ENCODE data around the gene ANO1.

The ANO1 gene

DNA sequence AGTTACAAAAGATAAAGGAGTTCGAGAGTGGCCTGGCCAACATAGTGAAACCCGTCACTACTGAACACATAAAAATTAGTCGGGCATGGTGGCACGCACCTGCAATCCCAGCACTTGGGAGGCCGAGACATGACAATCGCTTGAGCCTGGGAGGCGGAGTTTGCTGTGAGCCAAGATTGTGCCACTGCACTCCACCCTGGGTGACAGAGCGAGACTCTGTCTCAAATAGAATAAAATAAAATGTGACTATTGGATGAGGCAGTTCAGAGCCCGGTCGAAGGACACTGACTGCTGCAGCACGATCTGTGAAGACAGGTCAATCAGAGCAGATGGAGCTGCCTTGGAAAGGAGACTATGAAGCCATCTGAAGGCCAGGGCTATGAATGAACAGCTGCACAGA is 37.7 kb upstream of the ANO1 start:
- no peak overlapping the region for H3K27ac ChIP-seq (ENCODE audit: low read depth, low read length)
- H3K4me1 ChIP-seq (ENCODE audit: control insufficient read depth in 1 of 2, insufficient read depth in 2 of 2, low read length in 2 of 2) = no peaks in the 10 kb centered on the region
- H2BK120ac ChIP-seq (ENCODE audit: insufficient read depth, low read length, poor library complexity) = no peak overlapping the region
- no peak overlapping the region for H4K8ac ChIP-seq (ENCODE audit: low read depth, low read length)
- no peak overlapping the region for H3K4me3 ChIP-seq (ENCODE audit: low read depth, low read length)
- H3K14ac ChIP-seq (ENCODE audit: low read length) = no peak overlapping the region
- no peak for DNase-seq
- H3K79me2 ChIP-seq (ENCODE audit: control insufficient read depth, insufficient read depth, low read length, poor library complexity) = no peaks in the 10 kb centered on the region
- no peak overlapping the region for H2AK5ac ChIP-seq (ENCODE audit: low read length)
- H3K27me3 ChIP-seq (ENCODE audit: insufficient read depth, low read length) = no peaks in the 10 kb centered on the region
- H3K23ac ChIP-seq (ENCODE audit: low read length) = no peak overlapping the region
- H3K9ac ChIP-seq (ENCODE audit: low read length) = no peak overlapping the region
- H2AFZ ChIP-seq (ENCODE audit: insufficient read depth, low read length, poor library complexity) = no peak overlapping the region
- H2BK12ac ChIP-seq (ENCODE audit: low read length) = no peak overlapping the region
- no peak overlapping the region for H4K12ac ChIP-seq (ENCODE audit: low read depth, low read length)
- H3K79me1 ChIP-seq (ENCODE audit: low read length) = no peaks in the 10 kb centered on the region
- H4K91ac ChIP-seq (ENCODE audit: low read depth, low read length) = no peak overlapping the region
- H3K36me3 ChIP-seq (ENCODE audit: control insufficient read depth in 1 of 2, insufficient read depth in 2 of 2, low read length in 2 of 2) = no peaks in the 10 kb centered on the region
- no peak overlapping the region for H3K4me2 ChIP-seq (ENCODE audit: low read length)
- peaks cover 18% of the 10 kb centered on the region for H3K9me3 ChIP-seq (ENCODE audit: insufficient read depth, low read depth, low read length)
- WGBS (ENCODE audit: extremely low coverage, insufficient coverage, insufficient read length) = no CpG with 5 or more reads among the region's 11 CpGs
- no peak overlapping the region for H2BK5ac ChIP-seq (ENCODE audit: low read depth, low read length, poor library complexity)
- H3K18ac ChIP-seq (ENCODE audit: low read length) = no peak overlapping the region
- no peak overlapping the region for H3K4ac ChIP-seq (ENCODE audit: low read depth, low read length)

GRCh38 chr11:70040869-70041501 is 37.1 kb upstream of the ANO1 start:
- no peak overlapping the region for H2AK5ac ChIP-seq (ENCODE audit: low read length)
- no peak overlapping the region for H4K12ac ChIP-seq (ENCODE audit: low read depth, low read length)
- no peak overlapping the region for H3K4me3 ChIP-seq (ENCODE audit: low read depth, low read length)
- no peak overlapping the region for H4K91ac ChIP-seq (ENCODE audit: low read depth, low read length)
- no peak overlapping the region for H3K4me2 ChIP-seq (ENCODE audit: low read length)
- no peak overlapping the region for H2AFZ ChIP-seq (ENCODE audit: insufficient read depth, low read length, poor library complexity)
- H3K23ac ChIP-seq (ENCODE audit: low read length) = no peak overlapping the region
- no peak overlapping the region for H3K14ac ChIP-seq (ENCODE audit: low read length)
- no peak for DNase-seq
- H3K4me1 ChIP-seq (ENCODE audit: control insufficient read depth in 1 of 2, insufficient read depth in 2 of 2, low read length in 2 of 2) = no peaks in the 10 kb centered on the region
- H3K9ac ChIP-seq (ENCODE audit: low read length) = no peak overlapping the region
- H3K4ac ChIP-seq (ENCODE audit: low read depth, low read length) = no peak overlapping the region
- H2BK12ac ChIP-seq (ENCODE audit: low read length) = no peak overlapping the region
- no peaks in the 10 kb centered on the region for H3K79me2 ChIP-seq (ENCODE audit: control insufficient read depth, insufficient read depth, low read length, poor library complexity)
- no peak overlapping the region for H3K18ac ChIP-seq (ENCODE audit: low read length)
- no CpG with 5 or more reads among the region's 4 CpGs for WGBS (ENCODE audit: extremely low coverage, insufficient coverage, insufficient read length)
- no peak overlapping the region for H3K27ac ChIP-seq (ENCODE audit: low read depth, low read length)
- peaks cover 17% of the 10 kb centered on the region for H3K9me3 ChIP-seq (ENCODE audit: insufficient read depth, low read depth, low read length)
- H3K27me3 ChIP-seq (ENCODE audit: insufficient read depth, low read length) = no peaks in the 10 kb centered on the region
- H2BK5ac ChIP-seq (ENCODE audit: low read depth, low read length, poor library complexity) = no peak overlapping the region
- no peak overlapping the region for H2BK120ac ChIP-seq (ENCODE audit: insufficient read depth, low read length, poor library complexity)
- no peaks in the 10 kb centered on the region for H3K79me1 ChIP-seq (ENCODE audit: low read length)
- no peaks in the 10 kb centered on the region for H3K36me3 ChIP-seq (ENCODE audit: control insufficient read depth in 1 of 2, insufficient read depth in 2 of 2, low read length in 2 of 2)
- no peak overlapping the region for H4K8ac ChIP-seq (ENCODE audit: low read depth, low read length)

DNA sequence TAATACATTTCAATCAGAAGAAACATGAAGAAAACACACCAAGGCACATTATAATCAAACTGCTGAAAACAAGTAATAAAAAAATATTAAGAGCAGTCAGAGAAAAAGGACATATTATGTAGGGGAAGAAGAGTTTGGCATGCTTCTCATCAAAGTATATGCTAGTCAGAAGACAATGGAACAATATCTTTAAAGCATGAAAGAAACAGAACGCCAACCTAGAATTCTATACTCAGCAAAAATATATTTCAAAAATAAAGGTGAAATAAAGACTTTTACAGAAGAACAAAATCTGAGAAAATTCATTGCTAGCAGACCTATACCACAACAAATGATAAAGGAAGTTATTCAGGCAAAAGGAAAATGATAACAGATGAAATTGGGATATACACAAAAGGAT is 34.6 kb upstream of the ANO1 start:
- no peak overlapping the region for H3K18ac ChIP-seq (ENCODE audit: low read length)
- no peaks in the 10 kb centered on the region for H3K4me1 ChIP-seq (ENCODE audit: control insufficient read depth in 1 of 2, insufficient read depth in 2 of 2, low read length in 2 of 2)
- H3K9me3 ChIP-seq (ENCODE audit: insufficient read depth, low read depth, low read length) = peaks cover 5% of the 10 kb centered on the region
- no peaks in the 10 kb centered on the region for H3K27me3 ChIP-seq (ENCODE audit: insufficient read depth, low read length)
- H3K14ac ChIP-seq (ENCODE audit: low read length) = no peak overlapping the region
- H3K36me3 ChIP-seq (ENCODE audit: control insufficient read depth in 1 of 2, insufficient read depth in 2 of 2, low read length in 2 of 2) = no peaks in the 10 kb centered on the region
- no peak overlapping the region for H3K4ac ChIP-seq (ENCODE audit: low read depth, low read length)
- H3K79me1 ChIP-seq (ENCODE audit: low read length) = no peaks in the 10 kb centered on the region
- H2BK120ac ChIP-seq (ENCODE audit: insufficient read depth, low read length, poor library complexity) = no peak overlapping the region
- WGBS (ENCODE audit: extremely low coverage, insufficient coverage, insufficient read length) = no CpG with 5 or more reads among the region's 1 CpG
- H3K27ac ChIP-seq (ENCODE audit: low read depth, low read length) = no peak overlapping the region
- no peak overlapping the region for H4K12ac ChIP-seq (ENCODE audit: low read depth, low read length)
- no peaks in the 10 kb centered on the region for H3K79me2 ChIP-seq (ENCODE audit: control insufficient read depth, insufficient read depth, low read length, poor library complexity)
- H2BK12ac ChIP-seq (ENCODE audit: low read length) = no peak overlapping the region
- H3K23ac ChIP-seq (ENCODE audit: low read length) = no peak overlapping the region
- H2AFZ ChIP-seq (ENCODE audit: insufficient read depth, low read length, poor library complexity) = no peak overlapping the region
- H2AK5ac ChIP-seq (ENCODE audit: low read length) = no peak overlapping the region
- DNase-seq = no peak
- H3K9ac ChIP-seq (ENCODE audit: low read length) = no peak overlapping the region
- H4K8ac ChIP-seq (ENCODE audit: low read depth, low read length) = no peak overlapping the region
- H2BK5ac ChIP-seq (ENCODE audit: low read depth, low read length, poor library complexity) = no peak overlapping the region
- no peak overlapping the region for H3K4me3 ChIP-seq (ENCODE audit: low read depth, low read length)
- H3K4me2 ChIP-seq (ENCODE audit: low read length) = no peak overlapping the region
- no peak overlapping the region for H4K91ac ChIP-seq (ENCODE audit: low read depth, low read length)

- Histone ChIP-seq H3K36me3 (ENCODE audit: control insufficient read depth in 1 of 2, insufficient read depth in 2 of 2, low read length in 2 of 2) (no peaks in the 10 kb centered on the region), H3K27ac (ENCODE audit: low read depth, low read length) (no peak overlapping the region), H3K14ac (ENCODE audit: low read length) (no peak overlapping the region), H3K23ac (ENCODE audit: low read length) (no peak overlapping the region), H3K4me2 (ENCODE audit: low read length) (no peak overlapping the region), H2BK120ac (ENCODE audit: insufficient read depth, low read length, poor library complexity) (no peak overlapping the region), H3K9ac (ENCODE audit: low read length) (no peak overlapping the region), H2BK5ac (ENCODE audit: low read depth, low read length, poor library complexity) (no peak overlapping the region), H3K4ac (ENCODE audit: low read depth, low read length) (no peak overlapping the region), H3K27me3 (ENCODE audit: insufficient read depth, low read length) (no peaks in the 10 kb centered on the region), H3K18ac (ENCODE audit: low read length) (no peak overlapping the region), H4K12ac (ENCODE audit: low read depth, low read length) (no peak overlapping the region), H3K79me2 (ENCODE audit: control insufficient read depth, insufficient read depth, low read length, poor library complexity) (no peaks in the 10 kb centered on the region), H3K9me3 (ENCODE audit: insufficient read depth, low read depth, low read length) (no peaks in the 10 kb centered on the region), H3K4me1 (ENCODE audit: control insufficient read depth in 1 of 2, insufficient read depth in 2 of 2, low read length in 2 of 2) (peaks cover 0 to 6% of the 10 kb centered on the region in 2 experiments), H2AK5ac (ENCODE audit: low read length) (no peak overlapping the region), H3K4me3 (ENCODE audit: low read depth, low read length) (no peak overlapping the region), H3K79me1 (ENCODE audit: low read length) (no peaks in the 10 kb centered on the region), H4K8ac (ENCODE audit: low read depth, low read length) (no peak overlapping the region), H2BK12ac (ENCODE audit: low read length) (no peak overlapping the region), H2AFZ (ENCODE audit: insufficient read depth, low read length, poor library complexity) (no peak overlapping the region), H4K91ac (ENCODE audit: low read depth, low read length) (no peak overlapping the region)
- WGBS (ENCODE audit: extremely low coverage, insufficient coverage, insufficient read length) = no CpG with 5 or more reads among the region's 3 CpGs
- no peak for DNase-seq
Observed at GRCh38 chr11:70046089-70046488, 32.0 kb upstream of the ANO1 start.

Data from trophoblast cell (in vitro differentiated cells and primary cell).